NCI-H146 (cell line): ENCODE measurements around the gene PDE6G.
A peak's percentile ranks its signal among the peaks of the same experiment; 100 is the strongest.

ENCODE experiments used
- DNase-seq: peaks from one replicate; lab custom pipeline; 2025; lab: John Stamatoyannopoulos, UW

PDE6G gene

DNA sequence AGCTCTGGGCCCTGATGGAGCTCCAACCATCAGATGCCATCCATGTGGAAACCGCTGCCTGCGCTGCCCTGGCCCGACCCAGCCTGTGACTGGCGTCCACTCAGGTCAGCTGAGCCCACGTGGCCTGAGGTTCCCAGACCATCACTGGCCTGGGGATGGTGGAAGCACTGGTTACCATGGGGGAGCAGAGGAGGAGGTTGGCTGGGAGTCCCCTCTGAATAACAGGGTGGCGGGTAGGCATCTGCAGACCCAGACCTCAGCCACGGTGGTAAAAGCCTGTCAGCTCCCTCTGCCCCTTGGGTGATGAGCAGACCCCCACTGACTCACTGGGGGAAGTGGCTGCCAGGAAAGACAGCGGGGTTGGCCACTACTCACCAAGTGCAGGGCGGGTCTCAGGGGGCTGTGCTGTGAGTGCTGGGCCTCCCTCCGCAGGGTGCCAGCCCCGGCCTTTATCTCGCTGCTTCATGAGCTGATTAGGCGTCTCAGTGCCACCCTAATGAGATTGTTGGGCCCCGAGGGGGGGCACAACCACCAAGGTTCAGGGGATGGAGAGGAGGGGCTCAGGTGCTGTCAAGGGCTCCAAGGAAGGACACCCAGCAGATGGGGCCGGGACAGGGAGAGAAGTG, at the start of gene PDE6G:
Gene PDE6G, minus strand, starts transcription at position 425 of the 626 bp plus-strand sequence. CDS start 3,237 bp downstream, outside the sequence.
- DNase-seq, result no peak

DNA sequence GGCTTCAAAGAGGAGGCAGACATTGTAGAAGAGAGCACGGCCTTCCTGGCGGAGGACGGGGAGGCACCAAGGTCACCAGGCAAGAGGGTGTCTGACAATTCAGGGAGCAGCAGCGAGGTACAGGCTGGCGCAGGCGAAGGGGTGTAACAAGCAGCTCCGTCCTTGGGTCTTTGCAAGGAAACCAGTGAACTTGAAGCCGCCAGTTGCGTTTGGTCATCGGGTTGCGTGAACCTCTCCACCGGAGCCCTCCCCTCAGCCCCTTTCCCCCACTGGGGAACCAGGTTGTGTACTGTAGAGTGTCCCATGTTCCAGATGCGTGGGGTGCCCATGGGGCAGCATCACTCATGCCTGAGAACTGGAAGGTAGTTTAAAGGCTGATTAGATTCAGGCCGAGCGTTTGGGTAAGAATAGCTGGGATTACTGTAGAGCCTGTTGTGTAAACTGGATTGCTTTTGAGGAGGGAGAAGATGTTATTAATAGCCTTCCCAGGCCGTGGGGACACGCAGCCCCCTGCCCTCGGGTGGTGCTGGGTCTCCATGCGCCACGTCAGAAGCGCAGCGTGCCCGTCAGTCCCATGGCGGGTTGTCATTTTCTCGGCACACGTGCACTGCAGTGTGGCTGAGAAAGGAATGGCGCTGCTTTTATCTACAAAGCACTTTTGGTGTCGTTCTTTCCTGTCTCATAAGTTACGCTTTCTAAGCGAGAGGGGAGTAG, 49.3 kb upstream of the PDE6G start:
- DNase-seq, result no peak

DNA sequence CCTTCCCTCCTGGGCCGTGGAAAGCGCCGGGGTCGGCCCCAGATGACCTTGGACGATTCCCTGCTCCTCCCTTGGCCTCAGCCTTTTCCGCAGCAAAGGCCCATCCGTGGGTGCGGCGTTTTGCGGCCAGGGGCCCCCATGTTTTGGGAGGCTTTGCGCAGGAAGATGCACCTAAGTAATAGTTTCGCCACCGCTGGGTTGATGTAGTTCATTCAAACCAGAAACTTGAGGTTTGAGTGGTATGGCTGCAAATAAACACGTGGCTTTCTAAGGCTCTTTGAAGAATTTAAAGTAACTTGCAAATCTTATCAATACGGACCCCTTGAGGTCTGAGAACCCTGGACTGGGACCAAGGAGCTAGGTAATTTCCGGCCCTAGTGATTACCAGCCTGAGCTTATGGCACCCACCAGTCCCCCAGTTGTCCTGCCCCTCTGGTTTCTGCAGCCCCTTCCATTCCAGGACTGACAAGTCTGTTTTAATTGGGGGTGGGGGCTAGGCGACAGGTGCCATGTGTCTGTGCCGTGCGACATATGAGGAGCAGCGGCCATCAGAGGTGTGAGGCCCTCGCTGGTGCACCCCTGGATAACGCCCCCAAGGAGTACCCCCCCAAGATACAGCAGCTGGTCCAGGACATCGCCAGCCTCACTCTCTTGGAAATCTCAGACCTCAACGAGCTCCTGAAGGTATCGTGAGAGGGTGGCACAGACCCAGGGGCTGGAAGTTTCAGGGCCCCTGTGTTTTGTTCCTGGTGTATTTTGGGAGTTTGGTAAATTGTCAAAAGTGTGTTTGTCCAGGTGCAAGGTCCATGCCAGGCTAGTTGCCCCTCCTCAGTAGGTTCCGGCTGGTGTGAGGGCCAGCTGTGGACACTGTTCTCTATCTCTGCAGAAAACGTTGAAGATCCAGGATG, 47.7 kb upstream of the PDE6G start:
- no peak for DNase-seq

DNA sequence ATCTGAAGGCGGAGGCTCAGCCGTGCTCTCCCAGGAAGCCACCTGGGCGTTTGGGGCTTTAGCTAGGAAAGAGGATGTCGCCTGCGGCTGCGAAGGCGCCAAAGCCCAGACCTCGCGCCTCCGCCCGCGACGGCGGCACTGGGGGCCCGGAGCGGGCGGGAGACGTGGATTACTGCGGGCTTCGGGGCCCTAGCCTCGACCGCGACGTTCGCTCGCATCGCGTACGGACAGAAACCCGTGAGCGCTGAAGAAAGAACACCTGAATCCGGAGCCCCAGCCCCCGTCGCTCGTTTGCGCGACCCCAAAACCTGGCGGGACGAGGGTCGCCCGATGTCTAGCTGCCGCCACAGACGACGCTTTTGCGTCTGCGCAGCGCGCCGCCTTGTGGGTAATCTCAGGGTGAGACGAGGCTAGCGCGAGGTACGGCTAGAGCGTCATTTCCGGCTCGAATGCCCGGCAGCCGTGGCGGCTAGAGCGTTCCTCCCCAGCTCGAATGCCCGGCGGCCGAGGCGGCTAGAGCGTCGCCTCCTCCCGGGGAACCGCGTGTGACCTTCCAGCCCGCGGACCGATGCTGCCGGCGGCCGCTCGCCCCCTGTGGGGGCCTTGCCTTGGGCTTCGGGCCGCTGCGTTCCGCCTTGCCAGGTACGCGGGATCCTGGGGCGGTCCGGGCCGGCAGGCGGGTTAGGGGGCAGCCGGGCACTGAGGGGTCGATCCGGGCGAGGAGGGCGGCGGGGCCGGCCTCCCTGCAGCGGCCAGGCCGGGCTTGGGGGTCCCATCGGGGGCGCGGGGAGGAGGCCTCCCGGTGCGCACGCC, 46.8 kb upstream of the PDE6G start, which contains the start of gene MRPL12:
Gene MRPL12, plus strand, starts transcription at position 434 of the 813 bp plus-strand sequence. Its CDS starts 135 bp downstream, at position 569.
- DNase-seq, result peak; percentile 93

DNA sequence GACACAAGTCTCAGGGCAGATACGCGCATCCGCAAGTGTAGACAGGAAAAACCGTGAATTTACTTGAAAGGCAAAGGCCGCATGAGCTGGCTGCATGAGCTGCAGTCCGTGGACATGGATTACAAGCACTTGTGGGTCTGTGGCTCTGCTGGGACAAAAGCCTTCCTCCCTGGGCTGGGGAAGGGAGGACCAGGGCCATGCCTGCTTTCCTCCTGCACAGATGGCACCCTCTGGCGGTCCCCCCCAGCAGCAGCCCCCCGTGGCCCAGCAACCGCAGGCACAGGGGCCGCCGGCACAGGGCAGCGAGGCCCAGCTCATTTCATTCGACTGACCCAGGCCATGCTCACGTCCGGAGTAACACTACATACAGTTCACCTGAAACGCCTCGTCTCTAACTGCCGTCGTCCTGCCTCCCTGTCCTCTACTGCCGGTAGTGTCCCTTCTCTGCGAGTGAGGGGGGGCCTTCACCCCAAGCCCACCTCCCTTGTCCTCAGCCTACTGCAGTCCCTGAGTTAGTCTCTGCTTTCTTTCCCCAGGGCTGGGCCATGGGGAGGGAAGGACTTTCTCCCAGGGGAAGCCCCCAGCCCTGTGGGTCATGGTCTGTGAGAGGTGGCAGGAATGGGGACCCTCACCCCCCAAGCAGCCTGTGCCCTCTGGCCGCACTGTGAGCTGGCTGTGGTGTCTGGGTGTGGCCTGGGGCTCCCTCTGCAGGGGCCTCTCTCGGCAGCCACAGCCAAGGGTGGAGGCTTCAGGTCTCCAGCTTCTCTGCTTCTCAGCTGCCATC, 45.1 kb upstream of the PDE6G start:
- DNase-seq, result no peak

DNA sequence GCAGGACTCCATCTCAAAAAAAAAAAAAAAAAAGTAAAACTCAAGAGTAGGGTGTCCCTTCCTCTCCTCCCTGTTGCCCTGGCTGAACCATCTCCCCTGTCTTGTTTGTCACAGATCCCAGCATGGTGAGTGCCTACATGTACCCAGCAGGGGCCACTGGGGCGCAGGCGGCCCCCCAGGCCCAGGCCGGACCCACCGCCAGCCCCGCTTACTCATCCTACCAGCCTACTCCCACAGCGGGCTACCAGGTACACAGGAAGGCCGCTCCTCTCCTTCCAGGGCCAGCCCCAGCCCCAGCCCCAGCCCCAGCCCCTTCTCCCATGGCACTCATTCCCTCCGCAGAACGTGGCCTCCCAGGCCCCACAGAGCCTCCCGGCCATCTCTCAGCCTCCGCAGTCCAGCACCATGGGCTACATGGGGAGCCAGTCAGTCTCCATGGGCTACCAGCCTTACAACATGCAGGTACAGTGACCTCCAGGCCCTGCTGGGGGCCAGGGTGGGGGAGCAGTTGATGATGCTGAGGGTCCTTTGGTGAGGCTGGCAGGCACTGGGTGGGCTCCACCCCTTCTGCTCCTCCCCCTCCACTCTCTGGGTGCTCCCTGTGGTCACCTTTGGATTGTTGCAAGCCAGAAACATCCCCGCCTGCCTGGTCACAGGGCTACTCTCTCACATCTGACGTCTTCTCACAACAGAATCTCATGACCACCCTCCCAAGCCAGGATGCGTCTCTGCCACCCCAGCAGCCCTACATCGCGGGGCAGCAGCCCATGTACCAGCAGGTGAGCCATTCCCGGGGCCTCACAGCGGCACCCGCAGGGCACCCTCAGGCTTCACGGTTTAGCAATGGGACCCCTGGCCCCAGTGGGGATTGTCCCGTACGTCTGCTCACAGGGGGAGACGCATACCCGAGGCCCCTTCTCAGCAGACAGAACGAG, 44.3 kb upstream of the PDE6G start:
- no peak for DNase-seq

DNA sequence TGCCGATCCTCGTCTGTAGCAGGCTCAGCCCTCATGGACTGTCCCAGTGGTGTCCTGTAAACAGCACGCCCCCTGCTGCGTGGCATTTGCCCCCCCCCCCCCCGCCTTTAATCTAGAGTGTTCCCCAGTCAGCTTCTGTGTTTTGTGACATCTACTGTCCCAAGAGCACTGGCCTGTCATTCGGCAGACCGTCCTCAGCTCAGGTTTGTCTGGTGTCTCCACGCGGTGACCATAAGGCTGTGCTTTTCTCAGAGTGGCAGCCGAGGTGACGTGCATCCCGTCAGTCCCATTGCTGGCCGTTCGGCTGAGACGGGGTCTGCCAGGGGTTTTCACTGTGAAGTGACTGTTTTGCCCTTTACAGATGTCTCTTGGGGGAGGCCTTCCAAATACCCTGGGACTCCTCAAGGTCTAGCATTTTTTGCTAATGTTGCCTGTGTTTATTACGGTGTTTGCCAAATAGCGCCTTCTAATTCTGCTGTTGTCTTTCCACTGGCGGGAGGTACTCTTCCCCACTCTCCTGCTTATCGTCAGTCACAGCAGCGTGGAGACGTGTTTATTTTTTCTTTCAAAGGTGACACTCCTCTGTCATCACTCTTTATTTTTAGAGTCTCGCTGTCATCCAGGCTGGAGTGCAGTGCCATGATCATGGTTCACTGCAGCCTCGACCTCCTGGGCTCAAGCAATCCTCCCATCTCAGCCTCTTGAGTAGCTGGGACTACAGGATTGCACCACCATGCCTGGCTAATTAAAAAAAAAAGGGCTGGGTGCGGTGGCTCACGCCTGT, 41.1 kb upstream of the PDE6G start:
- DNase-seq, result no peak

DNA sequence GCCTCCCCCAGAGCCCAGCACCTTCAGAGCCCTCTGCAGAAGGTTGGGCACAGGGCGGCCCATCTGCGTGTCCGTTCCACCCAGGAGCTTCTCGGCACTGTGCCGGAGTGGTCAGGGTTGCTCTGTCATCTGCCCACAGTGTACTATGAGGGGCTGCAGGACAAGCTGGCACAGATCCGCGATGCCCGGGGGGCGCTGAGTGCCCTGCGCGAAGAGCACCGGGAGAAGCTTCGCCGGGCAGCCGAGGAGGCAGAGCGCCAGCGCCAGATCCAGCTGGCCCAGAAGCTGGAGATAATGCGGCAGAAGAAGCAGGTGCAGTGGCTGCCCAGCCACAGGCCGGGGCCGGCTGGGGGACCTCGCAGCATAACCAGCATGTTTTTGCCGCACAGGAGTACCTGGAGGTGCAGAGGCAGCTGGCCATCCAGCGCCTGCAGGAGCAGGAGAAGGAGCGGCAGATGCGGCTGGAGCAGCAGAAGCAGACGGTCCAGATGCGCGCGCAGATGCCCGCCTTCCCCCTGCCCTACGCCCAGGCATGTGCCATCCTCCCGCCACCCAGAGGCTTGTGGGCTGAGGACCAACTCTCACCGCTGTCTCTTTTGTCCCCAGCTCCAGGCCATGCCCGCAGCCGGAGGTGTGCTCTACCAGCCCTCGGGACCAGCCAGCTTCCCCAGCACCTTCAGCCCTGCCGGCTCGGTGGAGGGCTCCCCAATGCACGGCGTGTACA, 40.0 kb upstream of the PDE6G start:
- no peak for DNase-seq

DNA sequence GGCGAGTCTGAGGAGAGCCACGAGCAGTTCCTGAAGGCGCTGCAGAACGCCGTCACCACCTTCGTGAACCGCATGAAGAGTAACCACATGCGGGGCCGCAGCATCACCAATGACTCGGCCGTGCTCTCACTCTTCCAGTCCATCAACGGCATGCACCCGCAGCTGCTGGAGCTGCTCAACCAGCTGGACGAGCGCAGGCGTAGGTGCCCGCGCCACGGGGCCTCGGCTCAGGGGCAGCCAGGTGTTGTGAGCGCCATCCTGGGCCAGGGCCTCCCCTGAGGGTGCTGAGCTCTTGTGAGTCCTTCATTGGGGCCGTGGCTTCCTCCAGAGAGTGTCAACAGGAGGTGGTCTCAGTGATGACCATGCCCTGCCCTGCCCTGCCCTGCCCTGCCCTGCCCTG, 39.5 kb upstream of the PDE6G start:
- DNase-seq, result no peak

DNA sequence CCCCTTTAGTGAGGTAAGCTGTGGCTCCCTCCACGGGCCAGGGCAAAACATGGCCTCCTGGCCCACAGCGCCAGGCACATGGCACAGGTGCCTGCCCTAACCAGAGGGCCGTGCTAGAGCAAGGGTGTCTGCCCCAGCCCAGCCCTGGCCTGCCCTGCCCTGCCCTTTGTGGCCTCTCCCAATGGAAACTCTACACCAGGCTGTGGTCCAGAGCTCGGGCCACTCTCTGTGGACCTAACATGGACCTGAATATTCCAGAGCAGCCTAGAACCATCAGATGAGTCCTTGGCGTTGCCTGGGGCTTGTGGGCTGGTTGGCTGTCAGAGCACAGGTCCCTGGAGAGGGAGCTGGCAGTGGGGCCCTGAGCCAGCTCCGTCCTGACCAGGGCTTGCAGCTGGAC, 38.9 kb upstream of the PDE6G start:
- no peak for DNase-seq

DNA sequence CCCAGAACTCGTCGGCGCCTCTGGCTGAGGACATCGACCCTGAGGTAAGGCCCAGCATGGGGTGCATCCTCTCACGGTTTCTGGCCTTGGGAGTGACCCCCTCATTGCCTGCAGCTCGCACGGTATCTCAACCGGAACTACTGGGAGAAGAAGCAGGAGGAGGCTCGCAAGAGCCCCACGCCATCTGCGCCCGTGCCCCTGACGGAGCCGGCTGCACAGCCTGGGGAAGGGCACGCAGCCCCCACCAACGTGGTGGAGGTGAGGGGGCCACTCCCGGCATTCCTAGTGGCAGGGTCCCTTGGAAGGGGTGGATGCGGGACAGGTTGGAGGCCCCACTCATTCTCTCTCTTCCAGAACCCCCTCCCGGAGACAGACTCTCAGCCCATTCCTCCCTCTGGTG, 38.5 kb upstream of the PDE6G start:
- no peak for DNase-seq

DNA sequence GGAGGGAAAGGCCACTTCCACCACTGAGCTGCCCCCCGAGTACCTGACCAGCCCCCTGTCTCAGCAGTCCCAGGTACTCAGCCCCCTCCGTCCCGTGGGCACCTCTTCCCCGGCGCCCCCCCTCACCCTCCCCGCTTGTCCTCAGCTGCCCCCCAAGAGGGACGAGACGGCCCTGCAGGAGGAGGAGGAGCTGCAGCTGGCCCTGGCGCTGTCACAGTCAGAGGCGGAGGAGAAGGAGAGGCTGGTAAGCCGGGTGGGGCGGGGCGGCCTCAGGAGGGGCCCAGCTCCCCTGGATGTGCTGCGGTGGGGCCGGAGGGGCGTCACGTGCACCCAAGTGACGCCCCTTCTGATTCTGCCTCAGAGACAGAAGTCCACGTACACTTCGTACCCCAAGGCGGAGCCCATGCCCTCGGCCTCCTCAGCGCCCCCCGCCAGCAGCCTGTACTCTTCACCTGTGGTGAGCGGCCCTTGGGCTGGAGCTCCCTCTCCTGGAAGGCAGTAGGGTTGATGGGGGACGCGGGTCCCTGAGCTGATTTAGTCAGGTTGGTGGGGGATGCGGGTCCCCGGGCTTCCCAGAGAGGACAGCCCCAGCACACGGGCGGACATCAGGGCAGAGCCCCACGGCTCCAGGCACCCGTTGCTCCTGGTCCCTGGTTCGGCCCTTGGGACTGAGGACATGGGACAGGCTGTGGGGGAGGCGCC, 37.3 kb upstream of the PDE6G start:
- DNase-seq, result no peak

DNA sequence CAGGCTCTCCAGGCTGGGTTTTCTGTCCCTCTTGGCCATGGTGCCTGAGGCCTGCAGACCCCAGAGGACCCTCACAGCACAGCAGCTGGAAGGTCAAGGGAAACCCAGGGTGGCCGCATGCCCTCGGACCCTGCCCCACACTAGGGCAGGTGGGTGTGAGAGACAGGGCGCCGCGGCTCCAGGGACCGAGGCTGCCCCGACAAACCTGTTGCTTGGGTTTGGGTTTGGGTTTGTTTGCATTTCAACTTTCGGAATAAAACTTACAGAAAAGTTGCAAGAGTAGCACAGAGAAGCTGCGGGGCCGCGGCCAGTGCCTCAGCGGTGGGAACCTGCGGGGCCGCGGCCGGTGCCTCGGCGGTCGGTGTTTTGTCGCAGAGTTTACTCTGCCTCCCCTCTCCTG, 35.3 kb upstream of the PDE6G start:
- no peak for DNase-seq

DNA sequence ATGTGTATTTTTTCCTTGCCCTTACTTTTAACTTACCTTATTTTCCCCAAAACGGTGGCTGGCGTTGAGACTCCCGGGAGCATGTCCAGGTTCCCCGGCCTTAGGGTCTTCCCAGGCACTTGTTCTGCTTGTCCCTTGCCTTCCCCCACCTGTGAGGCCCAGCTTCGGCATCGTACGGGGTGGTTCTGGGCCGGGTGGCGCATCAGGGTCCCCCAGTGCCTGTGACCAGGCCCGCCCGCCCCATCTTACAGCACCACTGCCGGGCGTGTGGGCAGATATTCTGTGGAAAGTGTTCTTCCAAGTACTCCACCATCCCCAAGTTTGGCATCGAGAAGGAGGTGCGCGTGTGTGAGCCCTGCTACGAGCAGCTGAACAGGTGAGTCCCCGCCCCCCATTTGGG, 34.9 kb upstream of the PDE6G start:
- DNase-seq, result no peak

DNA sequence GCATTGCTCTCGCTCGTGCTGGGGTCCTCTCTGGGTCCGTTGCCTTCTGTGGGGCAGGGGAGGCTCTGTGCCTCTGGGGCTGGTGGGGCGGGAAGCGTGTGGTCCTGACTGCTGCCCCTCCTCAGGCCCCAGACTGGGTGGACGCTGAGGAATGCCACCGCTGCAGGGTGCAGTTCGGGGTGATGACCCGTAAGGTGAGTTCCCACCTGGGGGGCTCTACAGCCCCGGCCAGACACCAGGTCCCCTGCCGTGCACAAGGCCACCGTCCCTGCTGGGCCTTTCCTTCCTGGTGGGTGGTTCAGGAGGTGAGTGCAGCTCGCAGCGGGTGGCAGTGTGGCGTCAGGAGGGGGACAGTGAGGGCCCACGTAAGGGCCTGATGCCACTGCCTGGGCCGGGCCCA, 34.2 kb upstream of the PDE6G start:
- no peak for DNase-seq

DNA sequence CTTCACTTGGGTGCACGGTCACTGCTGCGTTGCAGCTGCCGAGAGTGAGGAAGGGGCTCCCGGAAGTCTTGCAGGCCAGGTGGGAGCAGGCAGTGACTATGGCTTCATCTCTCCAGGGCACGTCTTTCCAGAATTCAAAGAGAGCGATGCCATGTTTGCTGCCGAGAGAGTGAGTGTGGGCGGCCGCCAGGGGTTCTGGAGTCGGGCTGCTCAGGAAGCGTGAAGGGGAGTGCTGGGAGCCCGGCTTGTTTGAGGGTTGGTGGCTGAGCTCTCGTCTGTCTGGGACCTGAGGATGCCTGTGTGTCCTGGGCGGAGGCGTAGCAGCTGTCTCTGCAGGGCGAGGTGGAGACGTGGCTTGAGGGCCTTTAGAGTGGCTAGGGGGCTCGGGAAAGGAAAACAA, 33.7 kb upstream of the PDE6G start:
- DNase-seq, result no peak

DNA sequence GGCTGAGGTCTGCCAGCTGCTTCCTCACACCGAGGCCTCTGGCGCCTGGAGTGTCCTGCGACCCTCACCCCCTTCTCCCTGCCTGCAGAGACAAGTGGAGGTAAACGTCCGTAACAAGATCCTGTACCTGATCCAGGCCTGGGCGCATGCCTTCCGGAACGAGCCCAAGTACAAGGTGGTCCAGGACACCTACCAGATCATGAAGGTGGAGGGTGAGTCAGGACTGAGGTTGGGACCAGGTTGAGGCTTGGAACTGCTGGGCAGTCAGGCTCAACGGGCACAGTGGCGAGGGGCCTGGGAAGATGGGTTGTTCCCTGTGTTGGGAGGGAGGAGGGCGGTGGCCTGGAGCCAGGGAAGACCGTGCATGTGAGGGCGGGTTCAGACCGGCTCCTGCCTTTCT, 32.3 kb upstream of the PDE6G start:
- no peak for DNase-seq
